DMS79 (cell line): ENCODE results near the gene NLRP12.
"Not testable (repeated sequence)": the region's sequence is repeated elsewhere in the genome, so short reads cannot be mapped to it uniquely, and the experiment has no call there.

Source experiments
- DNase-seq: peaks from one replicate; lab custom pipeline; 2025; lab: John Stamatoyannopoulos, UW

Gene NLRP12

GRCh38 chr19:53781332-53781731, 42.8 kb downstream of the NLRP12 start:
- DNase-seq = not testable (repeated sequence)

GRCh38 chr19:53780506-53780905, 43.6 kb downstream of the NLRP12 start:
- DNase-seq = no peak

- DNase-seq = no peak
Measured at GRCh38 chr19:53775524-53775923, 48.6 kb downstream of the NLRP12 start.

GRCh38 chr19:53774491-53774890, 49.6 kb downstream of the NLRP12 start:
- not testable (repeated sequence) for DNase-seq

GRCh38 chr19:53773999-53774398, 50.1 kb downstream of the NLRP12 start:
- DNase-seq = no peak

- DNase-seq = no peak
Measured at GRCh38 chr19:53772943-53773342, 51.2 kb downstream of the NLRP12 start.

- no peak for DNase-seq
Measured at GRCh38 chr19:53771144-53771543, 53.0 kb downstream of the NLRP12 start.

GRCh38 chr19:53769696-53770309, 54.3 kb downstream of the NLRP12 start:
- not testable (repeated sequence) for DNase-seq

- DNase-seq = no peak
Measured at GRCh38 chr19:53768401-53768800, 55.7 kb downstream of the NLRP12 start.

- not testable (repeated sequence) for DNase-seq
Measured at GRCh38 chr19:53758991-53759390, 65.1 kb downstream of the NLRP12 start.
